Fibroblast of peridontal ligament (primary cell): ENCODE measurements around the gene RPLP2.

Source experiments
- DNase-seq: peaks from one replicate; pipeline ENCODE4 v3.0.0-alpha.2; 2010; ENCODE audit errors: extremely low read depth

RPLP2 gene

DNA sequence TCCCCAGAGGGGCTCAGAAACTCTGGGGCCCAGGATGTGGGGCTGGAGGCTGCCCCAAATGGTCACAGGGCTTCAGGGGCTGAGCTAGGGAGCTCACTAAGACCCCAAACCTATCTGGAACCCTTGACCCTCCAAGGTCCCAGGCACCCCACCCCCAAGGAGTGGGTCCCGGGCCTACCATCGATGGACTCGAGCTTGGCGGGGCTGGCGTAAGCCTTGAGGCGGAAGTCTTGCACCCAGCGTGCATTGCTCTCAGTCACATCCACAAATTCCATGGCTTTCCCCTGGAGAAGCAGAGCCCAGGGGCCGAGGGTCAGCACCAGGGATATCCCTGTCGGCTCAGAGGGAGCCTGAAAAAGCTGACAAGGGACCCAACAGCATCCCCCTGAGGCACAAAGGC is 35.9 kb upstream of the RPLP2 start:
- DNase-seq: no peak

DNA sequence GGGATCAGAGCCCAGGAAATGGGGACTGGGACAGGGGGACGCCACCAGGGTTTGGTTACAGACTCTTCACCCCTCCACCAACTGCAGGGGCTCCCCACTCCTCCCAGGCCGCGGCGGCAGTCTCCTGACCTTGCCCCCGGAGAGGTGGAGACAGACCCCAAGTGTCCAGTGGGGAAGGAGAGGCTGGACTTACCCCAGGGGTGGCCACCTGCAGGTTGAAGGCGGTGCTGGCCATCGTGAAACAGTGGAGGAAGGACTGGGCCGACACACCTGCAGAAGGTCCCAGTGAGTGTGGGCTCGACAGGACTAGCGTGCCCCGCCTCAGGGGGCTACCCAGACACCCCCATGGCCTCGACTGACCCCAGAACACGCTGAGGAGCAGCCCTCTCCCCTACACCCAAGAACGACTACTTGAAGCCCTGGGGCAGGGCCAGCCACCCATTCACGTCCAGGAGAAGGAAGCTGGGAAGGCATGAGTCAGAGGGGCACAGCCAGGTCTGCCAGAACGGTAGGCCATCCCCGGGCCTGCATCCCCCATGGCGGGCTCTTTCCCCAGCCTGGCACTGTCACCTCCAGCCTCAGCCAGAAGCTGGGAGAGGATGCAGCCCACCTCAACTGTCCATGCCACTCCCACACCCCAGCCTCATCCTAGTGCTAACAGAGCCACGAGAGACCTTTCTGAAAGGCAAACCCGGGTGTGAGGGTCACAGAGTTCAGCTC is 34.7 kb upstream of the RPLP2 start:
- no peak for DNase-seq

GRCh38 chr11:776263-776560 is 33.6 kb upstream of the RPLP2 start:
- no peak for DNase-seq

- no peak for DNase-seq
Observed at GRCh38 chr11:776561-777287, 33.0 kb upstream of the RPLP2 start.

DNA sequence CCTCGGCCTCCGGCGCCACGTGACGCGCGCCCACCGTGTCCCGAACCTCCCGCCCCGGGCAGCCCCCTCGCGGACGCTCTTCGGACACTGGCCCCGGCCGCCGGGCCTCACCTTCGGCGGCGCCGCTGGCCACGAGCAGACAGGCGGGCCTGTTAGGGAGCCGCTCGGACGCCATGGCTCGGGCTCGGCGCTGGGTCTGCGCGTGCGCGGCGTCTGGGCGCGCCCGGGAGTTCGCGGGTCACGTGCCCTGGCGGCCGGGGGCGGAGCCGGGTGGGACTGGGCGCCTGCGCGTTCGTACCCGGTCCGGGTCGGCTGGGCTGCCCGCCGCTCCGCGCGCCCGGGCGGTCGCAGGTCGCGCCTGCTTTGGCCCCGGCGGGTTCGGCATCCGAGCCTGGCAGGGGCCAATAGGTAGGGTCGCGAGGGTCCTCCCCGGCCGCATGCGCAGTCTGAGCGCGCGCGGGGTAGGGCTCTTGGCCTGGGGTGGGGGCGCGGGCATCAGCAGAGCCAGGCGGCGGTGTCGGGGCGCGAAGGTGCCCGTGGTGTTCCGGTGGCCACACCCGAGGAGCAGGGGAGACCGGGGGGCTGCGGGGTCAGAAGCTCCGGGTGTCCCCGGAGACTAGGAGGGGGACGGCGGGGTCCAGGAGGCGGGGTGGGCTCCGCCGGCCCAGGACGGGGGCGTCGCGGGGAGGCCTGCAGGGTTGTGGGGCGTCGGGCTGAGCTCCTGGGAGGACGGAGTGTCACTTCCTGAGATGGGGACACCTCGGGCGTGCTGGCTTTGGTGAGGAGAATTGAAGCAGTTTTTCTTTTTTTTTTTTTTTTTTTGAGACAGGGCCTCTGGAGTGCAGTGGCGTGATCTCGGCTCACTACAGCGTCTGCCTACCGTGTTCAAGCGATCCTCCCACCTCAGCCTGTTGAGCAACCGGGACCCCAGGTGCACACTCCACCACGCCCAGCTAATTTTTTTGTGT is 32.2 kb upstream of the RPLP2 start, which contains the start of gene GATD1:
TSS of gene GATD1 (minus strand) at position 200 of the 968 bp plus-strand sequence. CDS start at position 175, 25 bp downstream.
- DNase-seq: peak; percentile 74

- no peak for DNase-seq
Observed at GRCh38 chr11:778976-779954, 30.5 kb upstream of the RPLP2 start.

DNA sequence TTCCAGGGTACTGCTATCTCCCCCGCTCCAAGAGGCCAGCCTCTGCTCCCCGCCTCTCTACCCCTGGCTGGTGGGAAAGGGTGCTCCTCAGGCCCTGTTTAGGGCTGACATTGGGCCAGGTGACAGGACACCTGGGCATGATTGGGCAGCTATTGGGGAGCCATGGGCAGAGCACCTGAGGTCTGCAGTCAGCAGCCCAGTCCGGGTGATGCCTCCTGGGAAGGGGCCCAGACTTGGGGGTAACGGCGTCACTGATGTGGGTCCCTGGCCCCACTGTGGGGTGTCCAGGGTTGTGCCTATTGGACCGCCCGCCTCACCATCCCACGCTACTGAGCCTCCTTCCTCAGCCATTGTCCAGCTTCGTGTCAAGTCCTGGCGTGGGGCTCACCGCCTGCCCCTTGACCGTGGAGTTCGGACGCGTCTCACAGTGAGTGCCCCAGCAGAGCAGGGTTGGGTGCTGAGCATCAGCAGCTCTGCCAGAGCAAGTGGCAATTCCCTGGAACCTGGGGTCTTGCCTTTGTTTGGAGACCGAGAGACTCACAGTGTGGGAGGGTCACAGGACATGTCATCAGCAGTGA is 29.7 kb upstream of the RPLP2 start:
- DNase-seq: no peak

DNA sequence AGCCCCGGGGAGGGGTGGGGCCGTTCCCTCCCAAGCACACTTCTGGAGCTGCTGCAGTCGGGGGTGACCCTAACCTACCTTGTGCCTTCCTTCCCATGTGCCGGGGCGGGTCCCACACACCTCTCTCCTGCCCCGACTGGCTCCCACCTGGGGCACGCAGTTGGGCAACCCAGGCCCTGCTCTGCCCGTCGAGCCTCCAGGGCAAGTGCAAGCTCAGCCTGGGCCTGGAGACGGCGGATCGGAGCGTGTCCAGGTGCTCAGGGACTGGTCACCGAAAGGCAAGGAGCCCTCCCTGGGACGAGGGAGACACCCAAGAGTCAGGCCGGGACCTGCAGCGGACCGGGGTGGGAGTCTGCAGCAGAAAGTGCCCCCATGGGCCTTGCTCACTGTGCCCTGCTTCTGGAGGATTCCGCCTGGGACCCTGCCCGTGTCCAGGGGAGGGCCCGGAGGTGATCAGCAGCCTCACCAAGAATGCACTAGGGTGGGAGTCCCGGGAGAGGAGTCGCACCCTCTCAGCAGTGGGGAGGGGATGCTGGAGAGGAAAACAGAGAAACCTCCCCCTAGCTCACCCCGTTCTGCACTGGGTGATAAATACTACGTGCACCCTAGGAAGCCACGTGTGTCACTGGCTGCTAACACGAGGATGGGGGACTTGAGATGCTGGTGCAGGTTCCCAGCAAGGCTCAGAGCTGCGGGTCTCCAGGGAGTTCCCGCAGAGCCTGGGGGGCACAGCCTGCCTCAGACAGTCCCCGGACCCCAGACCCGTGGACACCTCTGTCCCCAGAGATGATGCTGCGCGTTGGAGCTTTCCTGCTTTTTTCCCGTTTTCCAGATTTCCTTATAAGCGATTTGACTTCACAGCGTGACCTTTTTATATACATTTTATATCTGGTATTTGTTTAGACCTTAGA is 27.2 kb upstream of the RPLP2 start:
- DNase-seq: no peak

GRCh38 chr11:783581-784015 is 26.2 kb upstream of the RPLP2 start:
- DNase-seq: peak; percentile 95

- DNase-seq: no peak
Observed at GRCh38 chr11:786235-787083, 23.3 kb upstream of the RPLP2 start.

DNA sequence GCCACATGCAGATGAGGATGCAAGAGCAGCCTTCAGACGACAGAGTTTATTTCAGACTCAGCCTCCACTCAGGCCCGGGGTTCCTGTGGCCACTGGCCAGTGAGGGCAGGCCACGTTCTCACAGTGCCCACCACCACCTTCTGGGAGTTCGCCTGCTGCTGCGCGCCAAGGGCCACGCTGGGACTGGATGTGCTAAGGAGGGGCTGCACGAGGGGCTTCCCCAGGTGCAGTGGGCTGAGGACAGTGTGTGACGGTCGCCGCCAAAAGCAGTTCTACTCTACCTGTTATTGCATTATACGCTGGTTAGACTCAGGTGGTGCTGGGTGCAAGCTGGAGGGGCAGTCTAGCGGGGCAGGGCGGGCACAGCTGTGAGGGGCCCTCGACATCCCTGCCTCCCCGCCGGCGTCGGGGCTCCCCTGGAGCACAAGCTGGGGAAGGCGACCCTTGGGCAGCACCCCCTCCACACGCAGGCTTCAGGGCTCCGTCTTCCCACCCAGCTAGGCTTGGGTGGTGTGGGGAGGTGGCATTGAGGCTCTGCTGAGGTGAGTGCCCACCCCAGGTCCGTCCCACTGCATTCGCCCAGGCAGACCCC is 22.6 kb upstream of the RPLP2 start:
- no peak for DNase-seq

DNA sequence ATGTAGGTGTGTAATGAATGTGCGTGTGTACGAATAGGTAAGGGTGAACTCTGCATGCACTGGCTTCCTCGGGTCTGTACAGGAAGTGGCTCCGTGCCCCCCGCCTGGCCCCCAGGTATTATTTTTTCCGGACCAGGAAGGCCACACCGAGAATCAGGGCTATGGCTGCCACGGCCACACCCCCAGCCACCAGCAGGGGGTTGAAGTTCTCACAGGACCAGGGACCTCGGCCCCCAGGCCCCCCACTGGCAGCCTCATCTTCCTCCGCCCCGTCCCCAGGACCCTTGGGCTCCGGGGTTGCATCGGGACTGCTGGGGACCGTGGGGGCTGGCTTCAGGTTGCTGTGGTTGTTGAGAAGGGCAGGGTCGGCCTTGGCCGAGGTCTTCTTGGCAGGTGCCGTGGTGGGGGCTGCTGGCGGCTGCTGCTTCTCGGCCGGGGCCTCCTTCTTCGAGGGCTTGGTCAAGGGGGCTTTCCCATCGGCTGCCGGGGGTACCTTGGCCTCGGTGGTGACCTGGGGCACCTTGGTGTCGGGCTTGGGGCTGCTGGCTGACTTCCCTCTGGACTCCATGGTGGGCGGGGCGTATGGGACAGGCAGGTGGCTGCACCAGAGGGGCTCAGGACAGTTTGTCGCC is 21.6 kb upstream of the RPLP2 start:
- no peak for DNase-seq

GRCh38 chr11:788953-789940 is 20.5 kb upstream of the RPLP2 start:
- no peak for DNase-seq

GRCh38 chr11:789943-790342 is 19.8 kb upstream of the RPLP2 start, which contains the start of gene CEND1:
Gene CEND1 (minus strand): TSS chr11:790090. CDS start chr11:788576, 1,514 bp downstream.
- peak; percentile 36 for DNase-seq

DNA sequence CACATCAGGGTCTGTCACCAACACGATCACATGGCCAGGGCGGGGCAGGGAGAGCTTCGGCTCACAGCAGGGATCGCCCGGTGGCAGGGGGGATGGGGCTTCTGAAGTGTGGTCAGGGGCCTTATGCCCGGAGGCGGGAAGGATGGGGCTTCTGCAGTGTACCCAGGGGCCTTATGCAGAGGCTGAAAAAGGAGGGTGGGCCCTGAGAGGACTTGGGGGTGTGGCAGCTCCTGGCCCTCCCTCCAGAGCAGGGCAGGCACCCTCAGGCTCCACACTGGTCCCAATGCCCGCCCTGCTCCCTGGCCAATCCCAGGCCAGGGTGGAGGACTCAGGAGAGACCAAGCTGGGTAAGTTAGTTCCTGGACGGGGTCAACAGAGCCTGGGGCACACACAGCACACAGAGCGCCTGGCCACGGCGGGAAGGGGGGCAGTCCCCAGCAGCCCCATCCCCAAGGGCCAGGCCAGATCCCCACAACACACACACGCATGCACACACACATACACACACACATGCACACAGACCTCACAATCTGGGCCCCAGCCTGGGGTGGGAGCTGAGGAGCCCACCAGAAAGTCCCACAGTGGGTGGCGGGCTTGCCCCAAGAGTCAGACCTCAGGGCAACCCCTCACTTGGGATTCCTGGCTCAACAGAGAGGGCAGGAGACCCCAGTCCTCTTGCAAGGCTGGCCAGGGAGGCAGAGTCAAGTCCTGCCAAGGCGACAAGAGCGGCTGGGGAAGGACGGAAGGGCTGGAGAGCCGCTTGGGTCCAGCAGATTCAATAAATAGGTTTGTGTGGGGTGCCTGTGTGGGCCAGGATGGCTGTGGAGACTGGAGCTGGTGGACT is 18.8 kb upstream of the RPLP2 start:
- no peak for DNase-seq
